SKM-1 (cell line): ENCODE measurements around the gene KDELR3.

Experiments used
- DNase-seq: peaks from one replicate; lab custom pipeline; 2025; ENCODE audit not compliant: unreplicated experiment; lab: John Stamatoyannopoulos, UW

The KDELR3 gene

GRCh38 chr22:38481162-38481870, 13.4 kb downstream of the KDELR3 start:
- no peak for DNase-seq

GRCh38 chr22:38481871-38482332, 14.0 kb downstream of the KDELR3 start:
- DNase-seq, result no peak

GRCh38 chr22:38482662-38483308, 14.9 kb downstream of the KDELR3 start:
- DNase-seq, result no peak

GRCh38 chr22:38484244-38484643, 16.3 kb downstream of the KDELR3 start:
- no peak for DNase-seq

- DNase-seq, result no peak
Observed at GRCh38 chr22:38485783-38486182, 17.9 kb downstream of the KDELR3 start.

GRCh38 chr22:38487946-38488345, 20.1 kb downstream of the KDELR3 start:
- DNase-seq, result no peak

- no peak for DNase-seq
Observed at GRCh38 chr22:38489142-38489541, 21.2 kb downstream of the KDELR3 start.

- DNase-seq, result no peak
Observed at GRCh38 chr22:38489561-38490145, 21.8 kb downstream of the KDELR3 start.

- DNase-seq, result no peak
Observed at GRCh38 chr22:38490475-38490874, 22.6 kb downstream of the KDELR3 start.

- DNase-seq, result no peak
Observed at GRCh38 chr22:38490915-38491314, 23.0 kb downstream of the KDELR3 start.

- no peak for DNase-seq
Observed at GRCh38 chr22:38491707-38492348, 23.9 kb downstream of the KDELR3 start.

GRCh38 chr22:38494498-38494897, 26.6 kb downstream of the KDELR3 start:
- DNase-seq, result no peak

- DNase-seq, result no peak
Observed at GRCh38 chr22:38494939-38495338, 27.0 kb downstream of the KDELR3 start.

- no peak for DNase-seq
Observed at GRCh38 chr22:38497869-38498268, 30.0 kb downstream of the KDELR3 start.

- no peak for DNase-seq
Observed at GRCh38 chr22:38501797-38502672, 34.1 kb downstream of the KDELR3 start.

- DNase-seq, result no peak
Observed at GRCh38 chr22:38503021-38503420, 35.1 kb downstream of the KDELR3 start.

- DNase-seq, result no peak
Observed at GRCh38 chr22:38504731-38505540, 37.0 kb downstream of the KDELR3 start.

GRCh38 chr22:38505541-38506117, 37.7 kb downstream of the KDELR3 start:
- no peak for DNase-seq

GRCh38 chr22:38506118-38506962, 38.4 kb downstream of the KDELR3 start, which contains the start of gene DDX17:
Gene DDX17 (minus strand): TSS chr22:38506311.
- peak; percentile 90 for DNase-seq
